HepG2 (cell line): ENCODE measurements around the gene SLC13A3. TPM values are rescaled to one million over a fixed set of nuclear protein-coding genes. Genes with fewer than 3 reads are reported as not detected.

Experiments
- ARID5B ChIP-seq: IDR thresholded peaks from 2 replicates; pipeline ENCODE4 v1.4.0; 2020; ENCODE audit warnings: mild to moderate bottlenecking, missing genetic modification reagents
- KDM5B ChIP-seq: sonication (generic); formaldehyde crosslinking; IDR thresholded peaks from 2 replicates; pipeline ENCODE4 v1.4.0; 2020; ENCODE audit warnings: missing genetic modification reagents, mild to moderate bottlenecking, borderline replicate concordance
- MTA1 ChIP-seq: sonication (generic); formaldehyde crosslinking; IDR thresholded peaks from 2 replicates; pipeline ENCODE4 v1.4.0; 2020; ENCODE audit warnings: missing genetic modification reagents, mild to moderate bottlenecking, borderline replicate concordance
- MZF1 ChIP-seq: sonication (generic); formaldehyde crosslinking; IDR thresholded peaks from 2 replicates; pipeline ENCODE4 v1.8.1; 2023; ENCODE audit warnings: mild to moderate bottlenecking, missing genetic modification reagents, borderline replicate concordance
- NCOA2 ChIP-seq: sonication (generic); formaldehyde crosslinking; IDR thresholded peaks from 2 replicates; pipeline ENCODE4 v1.8.0; 2022; ENCODE audit warnings: inconsistent platforms
- NRL ChIP-seq: sonication (generic); formaldehyde crosslinking; IDR thresholded peaks from 2 replicates; pipeline ENCODE4 v1.5.0; 2020; ENCODE audit warnings: missing genetic modification reagents, mild to moderate bottlenecking, moderate library complexity, borderline replicate concordance
- RBAK ChIP-seq: sonication (generic); formaldehyde crosslinking; IDR thresholded peaks from 2 replicates; pipeline ENCODE4 v1.5.1; 2020; ENCODE audit warnings: mild to moderate bottlenecking, missing genetic modification reagents
- SALL1 ChIP-seq: sonication (generic); formaldehyde crosslinking; IDR thresholded peaks from 2 replicates; pipeline ENCODE4 v1.8.0; 2022; ENCODE audit warnings: mild to moderate bottlenecking, missing genetic modification reagents
- SCMH1 ChIP-seq: sonication (generic); formaldehyde crosslinking; IDR thresholded peaks from 2 replicates; pipeline ENCODE4 v1.9.0; 2021; ENCODE audit warnings: missing genetic modification reagents, mild to moderate bottlenecking, borderline replicate concordance
- SMAD3 ChIP-seq: sonication (generic); formaldehyde crosslinking; IDR thresholded peaks from 2 replicates; pipeline ENCODE4 v1.4.0; 2020; ENCODE audit warnings: missing genetic modification reagents
- TERF1 ChIP-seq: sonication (generic); formaldehyde crosslinking; IDR thresholded peaks from 2 replicates; pipeline ENCODE4 v1.8.0; 2022; ENCODE audit warnings: mild to moderate bottlenecking, missing genetic modification reagents, moderate library complexity
- ZBTB38 ChIP-seq: sonication (generic); formaldehyde crosslinking; IDR thresholded peaks from 2 replicates; pipeline ENCODE4 v1.5.1; 2020; ENCODE audit warnings: mild to moderate bottlenecking, missing genetic modification reagents
- ZKSCAN8 ChIP-seq: IDR thresholded peaks from 2 replicates; pipeline ENCODE4 v1.6.1; 2016; ENCODE audit warnings: borderline replicate concordance, missing genetic modification reagents, missing compliant biosample characterization
- ZNF18 ChIP-seq: sonication (generic); formaldehyde crosslinking; IDR thresholded peaks from 2 replicates; pipeline ENCODE4 v1.8.0; 2022; ENCODE audit warnings: mild to moderate bottlenecking, missing genetic modification reagents; ENCODE audit not compliant: insufficient replicate concordance
- ZNF260 ChIP-seq: sonication (generic); formaldehyde crosslinking; IDR thresholded peaks from 2 replicates; pipeline ENCODE4 v1.4.0; 2020; ENCODE audit warnings: missing genetic modification reagents, low read depth, mild to moderate bottlenecking, borderline replicate concordance
- ZNF264 ChIP-seq: sonication (generic); formaldehyde crosslinking; IDR thresholded peaks from 2 replicates; pipeline ENCODE4 v1.4.0; 2020; ENCODE audit warnings: missing genetic modification reagents
- ZNF274 ChIP-seq: sonication (generic); formaldehyde crosslinking; IDR thresholded peaks from 2 replicates; pipeline ENCODE4 v1.5.1; 2020; ENCODE audit warnings: mild to moderate bottlenecking, missing genetic modification reagents
- ZNF331 ChIP-seq: sonication (generic); formaldehyde crosslinking; IDR thresholded peaks from 2 replicates; pipeline ENCODE4 v1.4.0; 2020; ENCODE audit warnings: missing genetic modification reagents
- ZNF460 ChIP-seq: sonication (generic); formaldehyde crosslinking; IDR thresholded peaks from 2 replicates; pipeline ENCODE4 v1.5.1; 2020; ENCODE audit warnings: missing genetic modification reagents, mild to moderate bottlenecking, borderline replicate concordance
- ZNF503 ChIP-seq: sonication (generic); formaldehyde crosslinking; IDR thresholded peaks from 2 replicates; pipeline ENCODE4 v1.4.0; 2020; ENCODE audit warnings: missing genetic modification reagents
- ZNF549 ChIP-seq: sonication (generic); formaldehyde crosslinking; IDR thresholded peaks from 2 replicates; pipeline ENCODE4 v1.5.0; 2020; ENCODE audit warnings: missing genetic modification reagents
- polyA plus RNA-seq, 8 experiments: library from polyadenylated mRNA; depleted of rRNA in 3 of 8; stranded (reverse) in 7 of 8; unstranded in 1 of 8; fragments of >200 nt; fragmentation: Illumina TruSeq in 4 of 8; extraction: Trizol in 4 of 8; gene quantifications; 2 replicates each; pipeline versions ENCODE4 v1.2.1 to v1.2.3, GENCODE V29; 2011 to 2016; ENCODE audit warnings: low read depth in 4 of 8, missing spikeins in 1 of 8, mixed read lengths in 1 of 8; ENCODE audit not compliant: insufficient read depth in 1 of 8
- total RNA-seq, 5 experiments: library from RNA; depleted of rRNA; stranded (reverse); fragments of >200 nt; fragmentation: Illumina TruSeq; extraction: Trizol; gene quantifications; 2 replicates each; pipeline ENCODE4 v1.2.3, GENCODE V29; 2016; ENCODE audit warnings: low read depth in 1 of 5

The SLC13A3 gene
- total and polyA plus RNA-seq, 2 of the 13 experiments (the other 11 are each of a cell fraction or from before 2014, with no cell fraction given): 66.5 to 76.0 TPM

GRCh38 chr20:46640536-46641311, 10.5 kb downstream of the SLC13A3 start (continued):
- TF ChIP-seq ARID5B (CRISPR knock-in tag) (peak; percentile 90), MZF1 (CRISPR knock-in tag) (no peak), ZNF260 (CRISPR knock-in tag) (no peak), NCOA2 (CRISPR knock-in tag) (peak; percentile 85), ZNF460 (peak; percentile 44; the same call in 1 of the 2 replicates), MTA1 (CRISPR knock-in tag) (peak; percentile 95; the same call in 1 of the 2 replicates), SALL1 (CRISPR knock-in tag) (peak; percentile 70), ZKSCAN8 (CRISPR knock-in tag) (peak; percentile 77; the same call in 1 of the 2 replicates), KDM5B (CRISPR knock-in tag) (peak; percentile 41; the same call in 1 of the 2 replicates), RBAK (CRISPR knock-in tag) (no peak), SMAD3 (CRISPR knock-in tag) (peak; percentile 53; the same call in 1 of the 2 replicates), NRL (CRISPR knock-in tag) (peak; percentile 60), TERF1 (CRISPR knock-in tag) (no peak), SCMH1 (no peak), ZNF264 (CRISPR knock-in tag) (peak; percentile 72; the same call in 1 of the 2 replicates), ZBTB38 (CRISPR knock-in tag) (peak; percentile 98), ZNF331 (CRISPR knock-in tag) (peak; percentile 69; the same call in 1 of the 2 replicates), ZNF18 (CRISPR knock-in tag) (peak; percentile 78), ZNF274 (CRISPR knock-in tag) (peak; percentile 81), ZNF549 (CRISPR knock-in tag) (no peak), ZNF503 (CRISPR knock-in tag) (peak; percentile 79; the same call in 1 of the 2 replicates)
